Right lobe of liver (tissue), 4 donors: ENCODE data around the gene PTPRT.

Experiments
- CTCF ChIP-seq, 4 donors: fragments of 200-600 bp in 3 of 4; fragments of 450-650 bp in 1 of 4; IDR thresholded peaks; one replicate each; pipeline versions ENCODE4 v1.5.1 to v1.8.0; 2016 to 2022; ENCODE audit warnings: antibody characterized with exemption in 4 of 4, mild to moderate bottlenecking in 2 of 4
- POLR2A ChIP-seq: fragments of 450-650 bp; IDR thresholded peaks from one replicate; pipeline ENCODE4 v1.6.1; 2017; ENCODE audit warnings: antibody characterized with exemption, mild to moderate bottlenecking
- donor health status: DM: no; HTN: no; CAD: no.
- donor health status: DM: no; HTN: no; CAD: no.
- donor health status: DM: no; HTN: yes; CAD: no.

DNA sequence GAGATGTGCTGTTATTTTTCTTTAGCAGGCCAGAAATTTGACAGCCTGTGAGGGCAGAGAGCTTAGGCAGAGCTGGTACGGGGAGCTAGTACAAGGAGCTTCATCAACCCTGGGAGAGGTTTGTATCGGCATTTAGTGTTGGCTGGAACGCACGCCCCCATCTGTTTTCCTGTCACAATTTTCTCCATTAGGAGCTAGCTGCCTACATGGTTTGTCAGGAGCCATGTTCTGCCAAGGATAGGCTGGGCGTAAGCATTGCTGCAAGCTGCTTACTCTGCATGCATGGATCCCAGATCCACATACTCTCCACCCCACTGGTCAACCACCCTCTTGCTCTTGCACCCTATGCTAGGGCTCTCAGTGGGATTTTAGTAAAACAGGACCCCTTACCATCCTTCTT is 1122.5 kb downstream of the PTPRT start:
- TF ChIP-seq CTCF (IDR thresholded peaks at IDR 0.05) (no peak), POLR2A (no peak)
